Liver (tissue), 9 donors: Measurements from ENCODE around the gene DDX19B. TPM values are rescaled to one million over a fixed set of nuclear protein-coding genes. Genes with fewer than 3 reads are reported as not detected.

Experiments used
- DNase-seq: peaks from one replicate; pipeline ENCODE4 v3.0.0-alpha.2; 2017; ENCODE audit warnings: low spot score
- H3K27ac ChIP-seq, 2 donors: one replicate each; pipeline ENCODE4 v1.7.0; 2013; ENCODE audit warnings: inconsistent platforms in 2 of 2, low read length in 2 of 2, control low read depth in 1 of 2, low read depth in 1 of 2, mild to moderate bottlenecking in 1 of 2
- H3K27me3 ChIP-seq, 4 donors: one replicate each; pipeline versions ENCODE4 v1.6.1 to v1.7.0; 2013; ENCODE audit warnings: low read length in 3 of 4, inconsistent platforms in 1 of 4, mild to moderate bottlenecking in 1 of 4, moderate library complexity in 1 of 4; ENCODE audit not compliant: control insufficient read depth in 4 of 4, insufficient read depth in 4 of 4
- H3K36me3 ChIP-seq, 4 donors: one replicate each; pipeline versions ENCODE4 v1.6.1 to v1.7.0; 2013; ENCODE audit warnings: low read length in 3 of 4, mild to moderate bottlenecking in 3 of 4, low read depth in 1 of 4, moderate library complexity in 1 of 4; ENCODE audit not compliant: control insufficient read depth in 4 of 4, insufficient read depth in 3 of 4
- H3K4me1 ChIP-seq, 4 donors: one replicate each; pipeline versions ENCODE4 v1.6.1 to v1.7.0; 2013; ENCODE audit warnings: low read length in 3 of 4, mild to moderate bottlenecking in 3 of 4, moderate library complexity in 1 of 4; ENCODE audit not compliant: control insufficient read depth in 4 of 4, insufficient read depth in 4 of 4
- H3K4me3 ChIP-seq, 3 donors: one replicate each; pipeline versions ENCODE4 v1.6.1 to v1.7.0; 2013; ENCODE audit warnings: low read length in 3 of 3, control low read depth in 1 of 3, low read depth in 1 of 3, mild to moderate bottlenecking in 1 of 3
- H3K9ac ChIP-seq, 2 donors: one replicate each; pipeline ENCODE4 v1.7.0; 2013; ENCODE audit warnings: low read length in 2 of 2, mild to moderate bottlenecking in 2 of 2, moderate library complexity in 2 of 2, control low read depth in 1 of 2, low read depth in 1 of 2
- H3K9me3 ChIP-seq, 4 donors: one replicate each; pipeline versions ENCODE4 v1.6.1 to v1.7.0; 2013; ENCODE audit warnings: low read length in 3 of 4; ENCODE audit not compliant: control insufficient read depth in 4 of 4
- ATF3 ChIP-seq: IDR thresholded peaks from 2 replicates; pipeline ENCODE4 v1.6.1; 2016; ENCODE audit warnings: antibody characterized with exemption
- CTCF ChIP-seq: fragments of 150-350 bp; IDR thresholded peaks from 2 replicates; pipeline ENCODE4 v1.5.1; 2017; ENCODE audit warnings: improper control_type of control experiment, low read depth, low read length; ENCODE audit not compliant: missing input control
- EGR1 ChIP-seq, 2 donors: IDR thresholded peaks; 2 replicates each; pipeline ENCODE4 v1.6.1; 2016 to 2018; ENCODE audit warnings: antibody characterized with exemption in 2 of 2, low read depth in 2 of 2
- FOXA2 ChIP-seq: IDR thresholded peaks from 2 replicates; pipeline ENCODE4 v1.6.1; 2016; ENCODE audit warnings: antibody characterized with exemption
- GABPA ChIP-seq, 2 donors: IDR thresholded peaks in 1 of 2; conservative IDR thresholded peaks in 1 of 2; 2 replicates each; pipeline ENCODE4 v1.6.1; 2016; ENCODE audit warnings: antibody characterized with exemption in 2 of 2, mild to moderate bottlenecking in 1 of 2, moderate library complexity in 1 of 2
- HNF4G ChIP-seq: IDR thresholded peaks from 2 replicates; pipeline ENCODE4 v1.6.1; 2016; ENCODE audit warnings: antibody characterized with exemption
- JUND ChIP-seq, 2 donors: IDR thresholded peaks; 2 replicates each; pipeline ENCODE4 v1.6.1; 2016; ENCODE audit warnings: antibody characterized with exemption in 2 of 2
- MAX ChIP-seq: IDR thresholded peaks from 2 replicates; pipeline ENCODE4 v1.6.1; 2016; ENCODE audit warnings: antibody characterized with exemption
- NR2F2 ChIP-seq: IDR thresholded peaks from 2 replicates; pipeline ENCODE4 v1.6.1; 2016; ENCODE audit warnings: antibody characterized with exemption
- RAD21 ChIP-seq, 2 donors: IDR thresholded peaks; 2 replicates each; pipeline ENCODE4 v1.6.1; 2016; ENCODE audit warnings: antibody characterized with exemption in 2 of 2, mild to moderate bottlenecking in 2 of 2
- REST ChIP-seq: IDR thresholded peaks from 2 replicates; pipeline ENCODE4 v1.6.1; 2016; ENCODE audit warnings: antibody characterized with exemption, mild to moderate bottlenecking
- RXRA ChIP-seq, 2 donors: IDR thresholded peaks; 2 replicates each; pipeline ENCODE4 v1.6.1; 2017 to 2018; ENCODE audit warnings: antibody characterized with exemption in 2 of 2, mild to moderate bottlenecking in 1 of 2
- SP1 ChIP-seq: IDR thresholded peaks from 2 replicates; pipeline ENCODE4 v1.6.1; 2018; ENCODE audit warnings: antibody characterized with exemption, mild to moderate bottlenecking
- TAF1 ChIP-seq: conservative IDR thresholded peaks from 2 replicates; pipeline ENCODE4 v1.6.1; 2016; ENCODE audit warnings: antibody characterized with exemption, mild to moderate bottlenecking
- YY1 ChIP-seq: IDR thresholded peaks from 2 replicates; pipeline ENCODE4 v1.6.1; 2016; ENCODE audit warnings: antibody characterized with exemption, mild to moderate bottlenecking
- ZBTB33 ChIP-seq: IDR thresholded peaks from 2 replicates; pipeline ENCODE4 v1.6.1; 2016; ENCODE audit warnings: antibody characterized with exemption
- WGBS: extraction: QIAGEN DNeasy Blood & Tissue Kit; methylation state at CpG from one replicate; pipeline ENCODE4 v1.1.7; 2013; 5-methylcytosine and 5-hydroxymethylcytosine counted together
- polyA plus RNA-seq, 2 donors: library from polyadenylated mRNA; stranded (reverse) in 1 of 2; unstranded in 1 of 2; fragments of 200-250 nt in 1 of 2; fragments of >200 nt in 1 of 2; fragmentation: Nextera tagmentation in 1 of 2; extraction: Ambion mirVana in 1 of 2; gene quantifications; one replicate each; pipeline versions ENCODE4 v1.2.1 to v1.2.3, GENCODE V29; 2013 to 2015
- total RNA-seq, 2 donors: library from RNA; depleted of rRNA; stranded (reverse); fragments of >200 nt; gene quantifications; one replicate each; pipeline ENCODE4 v1.2.3, GENCODE V29; 2014
- donor health status: healthy.
- donor health status: healthy.
- donor health status: healthy.
- donor health status: healthy.
- donor health status: healthy.

The DDX19B gene
- total and polyA plus RNA-seq, 4 donors: 11.3 to 21.4 (median 16.5) TPM

- Histone ChIP-seq H3K9me3 (no peaks in the 10 kb centered on the region), H3K4me1 (no peaks in the 10 kb centered on the region), H3K9ac (no peak overlapping the region), H3K36me3 (peaks cover 17 to 68% (median 32%) of the 10 kb centered on the region in 4 donors), H3K27me3 (no peaks in the 10 kb centered on the region), H3K27ac (no peak overlapping the region), H3K4me3 (no peak overlapping the region)
- DNase-seq: no peak
- 97% methylated on average over 10 of the region's 10 CpGs for WGBS
- TF ChIP-seq YY1: no peak
Measured at GRCh38 chr16:70370924-70371323, 71.9 kb downstream of the DDX19B start.

GRCh38 chr16:70372921-70373728, 74.1 kb downstream of the DDX19B start:
- TF ChIP-seq JUND (IDR thresholded peaks at IDR 0.05) (no peak), REST (no peak), EGR1 (IDR thresholded peaks at IDR 0.05; ENCODE audit: low read depth in 2 of 2) (no peak), ATF3 (no peak), MAX (no peak), FOXA2 (no peak), NR2F2 (no peak), RAD21 (IDR thresholded peaks at IDR 0.05) (no peak), RXRA (IDR thresholded peaks at IDR 0.05) (no peak)
- Histone ChIP-seq H3K36me3 (peaks cover 15 to 58% (median 26%) of the 10 kb centered on the region in 4 donors), H3K27ac (no peak overlapping the region), H3K4me3 (no peak overlapping the region), H3K4me1 (no peaks in the 10 kb centered on the region), H3K27me3 (no peaks in the 10 kb centered on the region), H3K9me3 (no peaks in the 10 kb centered on the region), H3K9ac (no peak overlapping the region)
- DNase-seq: no peak
- 97% methylated on average over 22 of the region's 22 CpGs for WGBS

- TF ChIP-seq JUND (IDR thresholded peaks at IDR 0.05) (no peak), ATF3 (no peak), ZBTB33 (no peak), YY1 (no peak), CTCF (no peak), GABPA (IDR thresholded peaks at IDR 0.05 in 1 of 2, conservative IDR thresholded peaks at IDR 0.05 in 1 of 2) (no peak), HNF4G (no peak), FOXA2 (no peak), NR2F2 (no peak), TAF1 (no peak), RAD21 (IDR thresholded peaks at IDR 0.05) (no peak), SP1 (no peak), EGR1 (IDR thresholded peaks at IDR 0.05; ENCODE audit: low read depth in 2 of 2) (no peak)
- no peak for DNase-seq
- no peaks in the 10 kb centered on the region for H3K4me1 ChIP-seq
- peaks cover 15 to 51% (median 26%) of the 10 kb centered on the region in 4 donors for H3K36me3 ChIP-seq
- no peaks in the 10 kb centered on the region for H3K9me3 ChIP-seq
- WGBS: 95% methylated on average over 8 of the region's 8 CpGs
- no peaks in the 10 kb centered on the region for H3K27me3 ChIP-seq
- H3K9ac ChIP-seq: no peak overlapping the region
- H3K4me3 ChIP-seq: no peak overlapping the region
- no peak overlapping the region for H3K27ac ChIP-seq
Measured at GRCh38 chr16:70374213-70374612, 75.2 kb downstream of the DDX19B start.
